G401.6 (cell line): ENCODE measurements around the gene CD36.

Experiments
- FAIRE-seq: peaks from 2 replicates; lab custom pipeline; 2012; peaks lifted over from hg19 to GRCh38; lab: Jason Lieb, UNC

Gene CD36

DNA sequence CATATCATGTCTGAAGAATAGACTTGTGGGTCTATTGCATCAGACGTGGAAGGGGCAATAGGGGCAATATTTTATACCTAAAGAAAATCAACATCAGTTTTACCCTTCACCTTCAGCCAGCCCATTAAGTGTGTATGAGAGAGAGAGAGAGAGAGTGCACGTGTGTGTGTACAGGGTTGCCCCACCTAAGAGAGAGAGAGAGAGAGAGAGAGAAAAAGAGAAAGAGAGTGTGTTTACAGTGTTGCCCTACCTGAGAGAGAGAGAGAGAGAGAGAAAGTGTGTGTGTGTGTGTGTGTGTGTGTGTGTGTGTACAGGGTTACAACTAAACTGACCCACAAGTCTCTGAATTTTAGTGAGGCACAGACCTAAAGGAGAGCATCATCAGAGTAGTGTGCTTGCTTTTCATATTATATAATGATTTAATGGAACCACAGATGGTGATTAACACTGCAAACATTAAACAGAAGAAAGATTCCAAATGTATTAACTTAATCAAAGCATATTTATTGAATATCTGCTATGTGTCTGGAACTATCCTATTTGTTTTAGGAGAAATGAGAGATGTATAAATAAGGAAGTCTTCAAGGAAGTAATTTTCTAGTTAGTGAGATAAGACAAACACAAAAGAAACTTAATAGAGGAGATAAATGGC is 66.8 kb downstream of the CD36 start:
- no peak for FAIRE-seq

DNA sequence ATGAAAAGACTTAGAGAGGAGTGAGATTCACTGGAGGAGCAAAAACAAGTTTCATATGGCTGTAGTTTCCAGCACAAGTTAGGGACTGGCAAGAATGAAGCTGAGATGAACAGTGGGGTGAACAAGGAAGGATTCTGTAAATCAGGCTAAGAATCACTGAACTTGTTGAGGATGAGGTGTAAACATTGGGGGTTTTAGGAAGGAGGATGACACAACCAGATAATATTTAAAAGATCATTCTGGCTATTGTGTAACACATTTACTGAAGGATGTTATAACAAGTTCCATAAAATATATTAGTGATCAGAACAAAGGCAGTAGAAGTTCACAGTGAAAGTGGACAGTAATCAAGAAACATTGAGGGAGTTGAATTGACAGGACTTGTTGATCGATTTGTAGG is 68.9 kb downstream of the CD36 start:
- no peak for FAIRE-seq

DNA sequence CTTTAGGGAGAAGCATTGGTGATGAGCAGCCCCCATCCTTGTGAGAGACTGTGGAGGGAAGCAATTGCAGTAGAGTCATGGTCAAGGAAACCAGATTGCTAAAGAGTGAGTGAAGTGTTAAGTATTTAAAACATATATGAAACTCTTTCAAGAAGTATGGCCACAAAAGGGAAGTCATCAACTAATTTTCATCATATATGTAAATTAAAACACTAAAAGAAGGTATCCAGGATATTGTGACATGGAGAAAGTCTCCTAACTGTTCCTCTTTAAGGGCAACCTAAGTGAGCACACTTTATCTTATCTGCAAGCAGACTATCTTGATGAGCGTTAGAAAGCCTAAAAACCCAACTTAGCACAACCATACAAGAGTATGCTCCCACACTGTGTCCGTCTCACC is 69.7 kb downstream of the CD36 start:
- no peak for FAIRE-seq

DNA sequence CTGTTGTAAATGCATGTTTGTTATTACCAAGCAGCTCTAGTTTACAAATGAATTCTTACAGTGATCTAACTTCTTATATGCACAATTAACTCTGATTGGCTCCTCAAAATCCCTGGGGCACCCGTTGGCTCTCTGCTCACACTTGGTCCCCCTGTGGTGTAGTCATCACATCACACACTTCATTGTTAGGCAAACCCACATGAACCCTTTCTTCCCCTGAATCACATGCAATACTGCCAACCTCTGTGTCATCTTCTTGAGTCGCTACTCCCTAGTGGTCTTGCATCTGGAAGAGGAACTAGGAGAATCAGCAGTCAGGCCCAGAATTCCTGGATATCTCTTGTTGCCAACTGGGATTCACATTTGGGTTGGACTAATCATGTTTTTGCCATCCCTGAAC is 73.1 kb downstream of the CD36 start:
- FAIRE-seq, result no peak

DNA sequence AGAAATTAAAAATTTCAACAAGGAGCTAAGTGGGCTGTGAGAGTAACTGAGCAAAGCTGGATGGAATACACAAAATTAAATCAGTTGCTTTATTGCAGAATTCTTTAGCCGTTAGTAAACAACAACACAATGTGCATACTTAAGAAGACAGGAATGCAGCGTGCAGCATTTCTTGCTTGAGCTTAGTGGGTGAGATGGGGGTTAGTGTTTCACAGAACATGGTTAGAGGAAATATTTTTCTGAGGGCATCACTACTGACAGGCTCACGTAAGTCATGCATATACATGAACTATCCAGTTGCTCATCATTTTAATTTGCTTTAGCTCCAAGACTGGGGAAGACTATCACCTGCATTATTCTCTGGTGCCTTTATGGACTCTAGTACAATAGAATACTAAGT is 80.8 kb downstream of the CD36 start:
- peak; percentile 96 for FAIRE-seq

DNA sequence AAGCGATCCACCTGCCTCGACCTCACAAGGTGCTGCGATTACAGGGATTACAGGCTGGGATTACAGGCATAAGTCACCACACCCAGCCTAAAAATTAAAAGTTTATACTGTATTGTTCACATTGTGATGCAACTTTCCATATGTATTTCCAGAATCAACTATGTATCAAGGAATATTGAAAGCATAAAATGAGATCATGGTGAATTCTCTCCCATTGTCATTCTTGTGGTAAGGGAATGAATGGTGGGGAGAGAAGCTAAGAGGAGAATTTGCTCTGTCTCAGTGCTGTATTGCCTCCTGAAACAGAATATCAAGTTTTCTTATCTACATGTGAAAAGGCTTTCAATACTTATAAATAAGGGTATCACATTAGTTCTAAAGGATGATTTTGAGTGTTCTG is 81.7 kb downstream of the CD36 start:
- FAIRE-seq, result no peak

DNA sequence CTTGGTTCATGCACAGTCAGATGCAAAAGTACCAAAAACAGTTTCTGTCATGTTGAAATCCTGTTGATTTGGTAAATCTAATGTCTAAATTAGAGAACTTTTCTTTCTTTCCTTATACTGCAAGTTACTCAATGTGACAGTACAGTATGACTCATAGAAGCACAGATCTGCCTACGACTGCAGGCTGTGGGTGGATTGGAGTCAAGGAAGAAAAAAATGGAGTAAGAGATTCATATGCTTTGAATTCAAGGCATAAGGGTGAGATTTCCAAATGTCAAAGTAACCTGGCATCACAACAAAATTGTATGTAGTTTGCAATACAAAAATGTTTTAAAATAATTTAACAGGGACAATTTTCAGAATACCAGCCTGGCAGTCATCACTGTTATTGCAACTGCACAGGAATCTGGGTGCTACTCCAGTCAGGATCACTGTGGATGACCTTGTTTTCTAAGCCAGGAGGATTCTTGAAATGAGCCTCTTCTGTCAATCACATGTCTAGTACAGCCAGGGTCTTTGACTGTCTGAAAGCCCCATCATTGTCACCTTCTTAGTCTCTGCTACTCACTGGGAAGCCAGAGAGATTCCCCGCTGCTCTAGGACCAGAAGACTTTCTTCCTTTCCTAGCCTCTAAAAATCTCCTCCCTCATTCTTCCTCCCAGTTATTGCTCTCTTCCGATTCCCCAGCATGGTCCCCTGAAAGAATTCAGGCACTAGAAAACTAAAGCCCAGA is 83.6 kb downstream of the CD36 start:
- no peak for FAIRE-seq

DNA sequence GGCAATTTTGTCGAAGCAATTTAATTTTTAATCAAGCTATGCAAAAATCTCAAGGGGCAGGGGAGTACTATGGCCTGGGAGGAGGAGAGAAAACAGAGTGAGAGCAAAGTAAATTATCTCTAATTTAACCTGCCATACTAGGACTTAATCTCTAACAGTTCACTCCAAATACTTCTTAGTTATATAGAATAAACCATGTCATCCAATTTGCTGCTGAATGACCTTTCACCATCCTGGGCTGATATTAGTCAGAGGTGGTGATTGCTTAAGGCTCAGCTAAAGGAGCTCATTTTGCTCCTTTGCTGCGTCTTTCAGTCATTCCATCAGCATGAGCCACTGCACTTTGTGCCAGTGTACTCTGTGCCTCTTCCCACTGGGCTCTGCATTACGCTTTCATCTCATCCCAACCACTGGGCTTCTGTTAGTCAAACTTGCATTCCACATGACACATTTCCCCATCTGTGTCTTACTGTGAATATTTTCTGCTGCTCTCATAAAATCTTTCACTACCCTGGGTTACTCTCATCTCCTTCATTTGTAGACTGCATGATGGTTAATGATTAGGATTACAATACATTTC is 84.3 kb downstream of the CD36 start:
- peak; percentile 100 for FAIRE-seq

DNA sequence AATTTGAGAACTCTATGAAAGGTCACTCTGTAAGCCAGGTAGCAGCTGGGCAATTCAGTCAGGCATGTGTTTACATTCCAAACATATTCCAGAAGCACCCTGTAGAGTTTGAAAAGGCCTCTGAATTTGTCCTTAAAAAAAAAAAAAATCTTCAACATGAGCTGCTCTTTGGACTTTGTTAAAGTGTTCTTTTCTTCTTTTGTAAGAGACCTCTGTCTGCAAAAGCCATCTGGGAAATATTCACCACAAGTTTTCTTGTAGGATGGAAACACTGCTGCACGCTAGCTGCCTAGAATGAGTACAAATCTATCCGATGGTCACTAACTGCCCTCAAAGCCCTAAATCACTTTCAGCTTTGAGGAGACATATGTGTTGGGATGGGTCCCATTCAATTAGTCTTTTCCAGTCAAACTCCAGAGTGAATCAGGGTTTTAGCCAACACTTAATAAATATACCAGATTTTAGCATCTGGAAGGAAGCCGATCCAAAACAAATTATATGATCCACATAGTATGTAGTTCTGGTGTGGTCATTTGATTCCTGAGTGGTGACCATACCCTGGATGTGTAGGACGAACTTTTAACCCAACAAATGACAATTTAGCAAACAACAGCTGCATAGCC is 85.9 kb downstream of the CD36 start:
- no peak for FAIRE-seq

DNA sequence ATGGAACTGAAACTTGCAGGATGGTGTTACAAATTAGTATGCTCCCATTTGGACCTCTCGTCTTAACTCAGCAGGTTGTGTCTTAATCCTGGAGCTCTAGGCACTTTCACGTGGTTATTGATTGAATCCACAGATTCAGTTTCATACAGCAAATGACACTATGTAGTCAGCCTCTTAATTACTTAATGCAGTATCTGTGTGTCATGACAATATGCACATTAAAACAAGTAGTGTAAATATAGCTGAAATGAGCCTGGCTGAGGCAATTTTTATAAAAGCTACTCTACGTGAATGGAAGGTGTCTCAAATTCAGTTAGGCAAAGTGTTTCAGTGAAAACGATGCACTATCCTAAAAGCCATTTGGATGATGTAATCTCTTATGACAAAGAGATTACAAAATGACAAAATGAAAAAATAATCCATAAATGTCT is 86.8 kb downstream of the CD36 start:
- no peak for FAIRE-seq
